KG1 (cell line): ENCODE measurements around the gene LAPTM5.

ENCODE experiments used
- DNase-seq: peaks from one replicate; lab custom pipeline; 2025; lab: John Stamatoyannopoulos, UW

The LAPTM5 gene

DNA sequence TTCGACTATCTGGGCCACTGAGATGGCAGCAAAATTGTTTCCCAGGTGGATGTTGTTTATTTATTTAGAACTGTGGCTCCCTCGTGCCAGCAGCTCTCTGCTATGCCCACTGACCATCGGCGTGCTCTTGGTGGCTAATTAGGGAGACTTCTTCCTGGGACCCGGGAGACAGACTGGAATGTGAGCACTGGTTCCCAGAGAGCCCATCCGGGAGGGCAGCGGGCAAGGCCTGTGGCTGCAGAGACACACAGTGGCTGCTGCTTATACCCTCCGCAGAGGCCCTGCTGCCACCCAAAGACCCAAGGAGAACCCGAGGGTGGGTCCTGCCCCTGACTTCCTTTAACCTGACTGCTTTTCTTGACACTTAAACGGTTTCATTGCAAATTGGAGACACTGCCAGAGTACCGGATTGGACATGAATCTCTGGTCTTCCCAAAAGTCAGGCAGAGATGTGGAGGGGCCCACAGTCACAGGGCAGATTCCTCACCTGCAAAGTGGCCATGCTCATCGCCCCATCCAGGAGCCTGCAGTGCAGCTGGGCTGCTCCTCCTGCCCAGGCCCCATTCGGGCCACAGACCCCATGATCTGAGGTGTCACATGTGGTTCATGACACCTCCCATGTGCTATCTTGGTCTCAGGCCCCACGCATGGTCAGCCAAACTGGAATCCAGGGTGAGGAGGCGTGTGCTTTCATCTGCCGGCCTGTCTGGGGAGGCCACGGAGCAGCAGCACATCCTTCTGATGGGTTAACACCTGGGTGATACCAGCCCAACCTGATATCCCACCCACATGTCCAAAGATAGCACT lies 28.5 kb downstream of the LAPTM5 start:
- no peak for DNase-seq

DNA sequence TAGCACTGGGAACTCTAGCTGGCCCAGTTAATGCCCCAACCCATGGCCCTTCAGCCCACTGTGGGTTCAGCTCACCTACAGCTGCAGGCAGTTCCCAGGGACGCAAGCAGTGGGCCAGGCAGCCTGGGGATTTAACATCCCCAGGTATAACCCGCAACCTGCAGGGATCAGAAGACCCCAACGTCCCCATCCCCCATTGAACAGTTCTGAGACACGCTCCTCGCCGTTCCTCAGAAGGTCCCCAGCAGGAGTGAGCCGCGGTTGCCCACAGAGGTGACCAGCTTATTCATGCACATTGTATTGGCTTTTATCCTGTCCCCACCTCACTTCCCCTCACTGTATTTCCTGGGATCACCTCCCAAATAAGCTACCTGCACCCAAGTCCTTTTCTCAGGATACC lies 29.2 kb downstream of the LAPTM5 start:
- DNase-seq, result no peak

DNA sequence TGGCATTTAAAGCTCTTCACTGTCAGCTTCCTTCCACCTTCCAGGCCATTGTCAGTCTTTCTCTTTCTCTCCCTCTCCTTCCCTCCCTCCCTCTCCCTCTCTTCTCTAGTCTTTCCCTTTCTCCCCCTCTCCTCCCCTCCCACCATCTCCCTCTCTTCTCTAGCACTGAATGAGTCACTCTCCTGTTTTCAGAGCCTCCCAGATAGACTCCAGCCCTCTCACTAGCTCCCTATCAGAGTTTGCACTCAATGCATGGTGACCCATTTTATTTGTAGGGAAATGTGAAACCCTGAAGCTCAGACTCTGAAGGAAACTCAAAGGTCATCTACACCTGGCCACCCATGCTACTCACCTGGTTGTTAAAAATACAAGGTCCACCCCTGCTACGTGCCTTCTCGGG lies 29.8 kb downstream of the LAPTM5 start:
- DNase-seq, result no peak

DNA sequence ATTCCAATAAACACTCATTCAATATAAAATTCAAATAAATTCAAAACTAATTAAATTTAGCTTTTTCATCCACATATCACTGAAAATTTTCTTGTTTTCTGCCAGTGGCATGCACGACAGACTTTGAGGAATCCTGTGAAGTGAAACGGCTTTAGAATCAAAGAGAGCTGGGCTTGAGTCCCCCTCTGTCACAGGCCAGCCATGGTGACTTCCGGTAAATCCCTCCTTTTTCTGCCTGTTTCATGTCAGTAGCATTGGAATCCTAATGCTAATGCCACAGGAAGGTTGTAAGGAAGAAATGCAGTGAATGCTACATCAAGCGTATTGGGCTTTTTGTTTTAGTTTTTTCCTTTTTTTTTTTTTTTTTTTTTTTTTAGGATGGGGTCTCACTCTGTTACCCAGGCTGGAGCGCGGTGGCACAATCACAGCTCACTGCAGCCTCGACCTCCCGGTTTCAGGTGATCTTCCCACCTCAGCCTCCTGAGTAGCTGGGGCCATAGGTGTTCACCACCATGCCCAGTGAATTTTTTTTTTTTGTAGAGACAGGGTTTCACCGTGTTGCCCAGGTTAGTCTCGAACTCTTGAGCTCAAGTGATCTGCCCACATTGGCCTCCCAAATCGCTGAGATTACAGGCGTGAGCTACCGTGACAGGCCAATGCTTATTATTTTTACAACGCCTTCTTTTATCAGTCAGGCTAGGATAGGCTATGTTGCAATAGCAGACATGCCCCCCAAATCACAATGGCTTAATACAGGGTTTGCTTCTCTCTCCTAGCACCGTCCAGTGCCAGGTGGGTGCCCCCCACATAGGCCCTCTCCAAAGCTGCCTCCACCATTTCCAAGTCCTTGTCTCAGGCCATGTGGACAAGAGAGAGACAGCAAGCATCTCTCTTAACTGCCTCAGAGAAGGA lies 30.5 kb downstream of the LAPTM5 start:
- no peak for DNase-seq

DNA sequence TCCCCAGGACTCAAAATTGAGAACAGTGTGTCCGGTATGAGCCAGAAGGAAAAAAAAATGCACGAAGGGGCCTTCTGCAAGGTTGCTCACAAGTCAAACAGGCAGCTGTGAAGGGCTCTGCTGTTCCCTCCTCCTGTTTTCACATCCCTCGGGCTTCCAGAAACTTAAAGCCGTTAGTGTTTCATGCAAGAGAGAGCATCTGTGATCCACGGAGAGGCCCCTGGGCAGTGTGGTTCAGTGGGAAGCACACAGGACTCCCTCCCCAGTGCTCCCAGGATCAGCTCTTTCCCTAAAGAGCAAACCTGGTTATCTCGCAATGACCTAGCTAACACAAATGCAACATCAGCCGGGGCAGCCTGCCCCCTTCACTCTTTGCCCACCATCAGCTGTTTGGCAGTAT lies 31.3 kb downstream of the LAPTM5 start:
- no peak for DNase-seq

DNA sequence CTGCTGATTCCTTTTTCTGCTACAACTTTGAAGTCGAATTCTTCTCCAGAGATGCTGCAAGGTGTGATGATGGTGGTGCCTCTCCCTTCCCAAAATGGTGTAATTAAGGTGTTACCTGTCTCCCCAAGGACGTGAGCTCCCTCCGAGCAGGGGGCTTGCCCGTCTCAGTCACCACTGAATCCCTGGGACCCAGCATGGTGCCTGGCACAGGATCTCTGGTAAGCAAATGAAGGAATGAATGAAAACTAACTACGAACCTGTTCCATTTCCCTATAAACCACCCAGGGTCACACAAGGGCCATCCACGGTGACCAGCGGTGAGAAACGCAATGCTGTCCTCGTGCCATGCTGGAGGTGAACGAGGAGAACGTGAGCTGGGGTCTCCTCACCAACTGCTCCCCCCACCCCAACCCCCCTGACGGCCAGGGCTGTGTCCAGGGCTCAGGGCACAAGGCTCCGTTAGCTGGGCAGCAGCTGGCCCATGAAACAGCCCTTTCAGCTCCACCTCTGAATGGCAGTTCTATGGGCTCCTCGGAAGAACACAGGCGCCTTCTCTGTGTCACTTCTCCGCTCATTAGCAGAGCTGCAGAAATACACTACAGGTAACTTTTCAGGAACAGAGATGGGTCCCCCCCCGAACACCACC lies 32.0 kb downstream of the LAPTM5 start:
- no peak for DNase-seq

DNA sequence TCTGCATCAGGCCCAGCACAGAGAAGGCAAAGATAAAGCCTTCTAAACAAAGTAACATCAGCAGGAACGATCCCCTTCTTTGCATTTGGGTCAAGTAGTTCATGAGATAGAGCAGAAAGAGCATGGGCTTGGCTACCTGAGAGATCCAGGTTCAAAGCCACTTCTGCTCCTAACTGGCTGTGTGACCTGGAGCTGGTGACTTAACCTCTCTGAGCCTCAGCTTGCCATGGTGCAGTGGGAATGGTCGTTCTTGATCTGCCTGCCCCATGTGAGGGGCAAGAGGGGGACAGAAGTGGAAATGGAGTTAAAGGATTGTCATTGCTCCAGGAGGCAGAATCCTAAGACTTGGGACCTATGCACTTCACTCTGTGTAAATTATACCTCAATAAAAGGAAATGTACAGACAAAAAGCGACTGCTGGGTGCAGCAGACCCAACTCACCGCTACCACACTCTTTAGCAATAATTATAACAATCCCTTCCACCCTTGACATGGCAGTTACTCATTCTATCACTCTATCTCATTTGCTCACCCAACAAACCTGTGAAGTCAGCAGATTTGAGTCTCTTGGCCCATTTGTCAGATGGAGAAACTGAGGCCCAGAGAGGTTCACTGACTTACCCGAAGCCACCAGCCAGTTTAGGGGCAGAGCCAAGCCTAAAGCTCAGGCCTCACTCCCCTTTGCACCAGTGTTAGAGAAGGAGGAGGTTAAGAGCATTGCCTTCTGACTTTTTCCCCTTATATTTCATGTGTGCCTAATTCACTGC lies 32.7 kb downstream of the LAPTM5 start:
- no peak for DNase-seq

DNA sequence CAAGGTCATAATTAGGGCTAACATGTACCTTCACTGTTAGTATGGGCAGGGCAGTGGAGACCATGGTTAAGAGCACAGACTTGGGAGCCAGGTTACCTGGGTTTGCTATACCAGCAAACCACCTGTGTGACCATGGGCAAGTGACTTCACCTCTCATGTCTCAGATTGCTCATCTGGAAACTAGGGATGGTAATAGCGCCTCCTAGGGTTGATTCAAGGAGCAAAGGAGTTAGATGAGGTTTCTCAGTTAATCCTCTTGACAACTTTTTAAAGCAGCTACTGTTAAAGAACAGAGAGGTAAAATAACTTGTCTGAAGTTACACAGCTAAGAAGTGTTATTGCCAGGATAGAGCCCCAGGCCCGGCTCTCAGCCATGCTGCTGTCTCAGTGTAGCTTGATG lies 33.4 kb downstream of the LAPTM5 start:
- DNase-seq, result no peak

DNA sequence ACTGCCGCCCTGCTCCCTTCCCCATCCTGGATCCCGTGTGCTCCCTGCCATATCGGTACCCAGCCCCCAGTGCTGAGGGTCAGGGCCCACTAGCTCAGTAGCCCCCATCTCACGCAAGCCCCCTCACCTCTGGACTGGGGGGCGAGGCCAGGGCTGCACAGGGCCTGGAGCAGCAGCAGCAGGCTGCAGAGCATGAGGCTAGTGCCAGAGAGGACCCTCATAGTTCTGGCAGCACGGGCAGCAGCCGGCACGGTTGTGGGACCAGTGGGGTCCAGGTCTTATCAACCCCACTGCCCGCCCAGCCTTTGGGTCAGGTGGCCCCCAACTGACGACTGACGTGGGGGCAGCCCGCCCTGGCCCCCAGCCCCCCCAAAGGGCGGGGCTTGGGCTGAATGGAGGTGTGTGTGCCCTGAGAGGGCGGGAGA lies 34.2 kb downstream of the LAPTM5 start, which contains the start of gene MATN1:
TSS of gene MATN1 (minus strand) at position 255 of the 425 bp plus-strand sequence. CDS start at position 221, 34 bp downstream.
- DNase-seq, result no peak

DNA sequence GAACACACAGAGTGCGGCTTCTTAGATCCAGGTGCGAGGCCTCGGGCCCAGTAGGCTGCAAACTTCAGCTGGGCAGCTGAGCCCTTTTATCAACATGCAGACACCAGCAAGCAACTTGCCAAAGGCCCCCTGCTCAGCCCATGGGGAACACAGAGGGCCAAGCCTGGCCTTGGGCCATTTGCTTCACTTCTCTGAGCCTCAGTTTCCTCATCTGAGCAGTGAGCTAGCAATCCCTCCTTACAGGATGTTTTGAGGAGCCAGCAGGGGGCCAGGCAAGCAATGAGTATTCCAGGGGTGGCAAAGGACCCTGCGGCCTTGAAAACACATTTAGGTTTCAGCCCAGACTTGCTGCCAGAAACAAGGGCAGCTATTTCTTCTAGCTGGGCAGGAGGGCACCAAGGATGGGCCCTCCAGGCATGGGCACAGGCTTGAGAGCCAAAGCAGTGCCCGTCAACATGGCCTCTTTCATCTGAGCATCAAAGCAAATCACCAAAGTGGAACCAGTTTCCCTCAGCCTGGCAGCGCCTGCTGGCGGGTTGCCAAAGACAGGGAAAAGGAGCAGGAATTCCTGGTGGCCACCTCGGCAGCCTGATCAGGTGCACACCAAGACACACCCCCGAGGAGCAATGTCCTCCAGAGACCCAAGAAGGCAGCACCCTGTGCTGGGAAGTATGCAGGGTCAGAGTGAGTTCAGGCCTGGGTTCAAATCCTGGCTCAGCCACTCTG lies 35.6 kb downstream of the LAPTM5 start:
- DNase-seq, result no peak

DNA sequence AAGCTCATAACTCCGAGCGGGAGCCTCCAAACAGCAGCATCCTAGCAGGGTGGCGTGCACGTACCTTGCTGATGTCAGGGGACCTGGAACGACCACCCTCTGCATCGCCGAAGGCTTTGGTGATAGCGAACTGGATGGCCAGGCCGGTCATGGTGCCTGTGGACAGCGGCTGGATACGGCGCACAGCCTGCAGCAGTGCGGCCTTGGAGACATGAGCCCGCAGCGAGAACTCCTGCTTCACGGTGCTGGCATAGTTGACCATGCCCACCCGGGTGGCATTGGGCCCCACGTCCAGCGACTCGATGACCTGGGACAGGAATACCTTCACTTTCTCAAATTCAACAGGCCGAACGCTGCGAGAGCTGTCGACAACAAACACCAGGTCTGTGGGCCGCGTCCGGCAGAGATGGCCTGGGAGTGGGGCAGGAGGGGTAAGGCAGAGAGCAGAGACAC lies 36.2 kb downstream of the LAPTM5 start:
- DNase-seq, result no peak

DNA sequence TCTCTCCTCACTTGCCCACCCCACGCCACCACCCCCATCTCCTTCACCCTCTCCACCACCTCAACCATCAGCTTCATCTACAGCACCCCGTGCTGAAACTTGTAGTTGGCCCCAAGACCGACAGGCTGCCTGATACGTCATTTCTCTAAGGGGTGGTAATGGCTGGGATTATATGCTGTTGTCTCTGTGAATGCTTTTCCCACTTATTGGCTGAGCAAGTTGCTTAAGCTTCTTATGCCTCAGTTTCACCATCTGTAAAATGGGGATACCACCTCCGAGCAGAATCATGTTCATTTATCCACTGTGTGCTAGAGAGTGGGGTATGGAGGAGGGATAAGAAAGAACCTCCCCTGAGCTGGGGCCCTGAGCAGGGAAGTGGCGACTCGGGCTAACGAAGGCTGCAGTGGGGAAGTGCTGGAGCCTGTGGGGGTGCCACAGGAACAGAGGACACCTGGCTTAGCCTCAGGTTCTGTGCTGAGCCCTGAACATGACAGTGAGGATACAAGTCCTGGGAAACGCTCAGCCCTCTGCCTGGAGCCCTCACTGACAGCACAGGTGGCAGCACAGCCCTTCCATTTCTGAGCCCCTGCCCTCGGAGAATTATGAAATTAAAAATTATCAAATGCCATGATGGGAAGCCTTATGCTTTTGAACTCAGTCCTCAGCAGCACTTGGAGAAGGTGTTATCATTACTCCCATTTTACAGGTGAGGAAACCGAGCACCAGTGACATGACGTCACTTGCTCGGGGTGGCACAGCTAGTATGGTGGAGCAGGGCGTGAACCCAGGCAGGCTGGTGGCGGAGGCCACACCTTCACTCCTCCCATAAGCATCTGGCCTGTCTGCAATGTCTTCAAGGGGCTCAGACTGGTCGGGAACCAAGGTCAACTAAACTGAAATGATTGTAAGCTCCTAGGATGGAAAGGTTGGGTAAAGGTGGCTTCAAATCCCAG lies 37.0 kb downstream of the LAPTM5 start:
- DNase-seq, result no peak

DNA sequence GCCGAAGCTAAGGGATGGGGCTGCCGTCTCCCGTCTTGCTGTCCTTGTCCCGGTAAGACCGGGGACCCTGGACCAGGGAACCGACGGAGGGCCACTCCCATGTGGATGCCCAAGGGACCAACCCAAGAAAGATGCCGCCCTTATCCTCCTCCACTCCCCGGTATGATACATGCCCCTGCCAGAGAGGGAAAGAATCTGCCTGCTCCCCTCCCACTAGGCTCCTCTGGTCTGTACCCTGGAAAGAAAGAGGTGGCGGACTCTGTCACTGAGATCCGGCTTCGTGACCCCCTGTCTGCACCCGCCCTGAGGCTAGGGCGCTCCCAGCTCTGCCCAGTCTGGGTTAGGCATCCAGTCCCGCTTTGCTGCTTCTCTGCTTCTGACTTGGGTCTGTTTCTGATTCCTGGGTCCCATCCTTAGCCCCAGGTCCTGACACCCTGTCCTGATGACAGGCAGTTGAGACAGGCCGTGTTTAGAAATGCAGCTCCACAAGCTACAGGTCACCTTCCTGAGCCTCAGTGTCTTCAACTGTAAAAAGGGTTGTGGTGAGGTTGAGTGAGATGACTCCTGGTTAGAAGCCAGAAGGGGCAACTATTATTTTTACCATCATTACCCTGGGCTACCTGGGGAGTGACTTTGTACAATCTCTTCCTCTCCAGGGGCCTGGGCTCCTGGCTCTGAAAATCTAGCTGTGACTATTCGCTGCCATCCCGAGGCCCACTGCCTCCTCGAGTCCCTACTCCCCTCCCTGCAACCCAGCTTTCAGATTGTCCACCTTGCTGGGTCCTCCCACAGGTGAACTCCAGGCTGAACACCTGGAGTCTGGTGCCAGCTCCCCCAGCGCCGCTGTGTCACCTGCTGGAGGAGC lies 37.9 kb downstream of the LAPTM5 start:
- DNase-seq, result no peak

DNA sequence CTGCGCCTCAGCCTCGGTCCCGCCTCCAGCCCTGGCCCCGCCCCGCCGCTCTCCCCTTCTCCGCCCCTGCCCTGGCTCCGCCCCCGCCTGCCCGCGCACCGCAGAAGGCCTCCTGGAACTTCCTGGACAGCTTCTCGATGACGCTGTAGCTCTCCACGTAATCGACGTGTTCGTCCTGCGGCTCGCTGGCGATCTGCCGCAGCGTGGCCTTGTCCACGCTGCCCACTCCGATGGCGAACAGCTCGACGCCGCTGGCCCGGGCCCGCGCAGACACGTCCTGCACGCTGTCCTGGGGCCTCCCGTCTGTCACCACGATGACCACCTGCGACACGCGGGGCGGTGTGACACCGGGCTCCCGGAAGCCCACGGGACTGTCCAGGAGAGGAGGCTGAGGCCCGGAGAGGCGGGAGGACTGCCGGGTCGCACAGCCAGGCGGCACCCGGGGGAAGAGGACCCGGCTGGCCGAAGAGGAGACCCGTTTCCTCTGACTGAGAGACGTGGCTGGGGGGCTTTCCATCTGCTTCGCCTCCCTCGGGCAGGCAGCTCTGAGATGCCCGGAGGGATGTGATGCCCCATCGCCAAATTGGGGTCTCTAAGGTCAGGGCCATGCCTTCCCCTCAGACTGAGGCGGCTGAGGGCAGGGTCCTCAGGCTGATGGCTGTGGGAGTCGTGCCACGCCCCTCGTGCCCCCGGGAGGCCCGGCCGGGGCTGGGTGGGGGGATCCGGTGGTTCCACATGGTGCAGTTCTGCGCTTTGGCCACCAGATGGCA lies 38.8 kb downstream of the LAPTM5 start:
- DNase-seq, result peak; percentile 92

DNA sequence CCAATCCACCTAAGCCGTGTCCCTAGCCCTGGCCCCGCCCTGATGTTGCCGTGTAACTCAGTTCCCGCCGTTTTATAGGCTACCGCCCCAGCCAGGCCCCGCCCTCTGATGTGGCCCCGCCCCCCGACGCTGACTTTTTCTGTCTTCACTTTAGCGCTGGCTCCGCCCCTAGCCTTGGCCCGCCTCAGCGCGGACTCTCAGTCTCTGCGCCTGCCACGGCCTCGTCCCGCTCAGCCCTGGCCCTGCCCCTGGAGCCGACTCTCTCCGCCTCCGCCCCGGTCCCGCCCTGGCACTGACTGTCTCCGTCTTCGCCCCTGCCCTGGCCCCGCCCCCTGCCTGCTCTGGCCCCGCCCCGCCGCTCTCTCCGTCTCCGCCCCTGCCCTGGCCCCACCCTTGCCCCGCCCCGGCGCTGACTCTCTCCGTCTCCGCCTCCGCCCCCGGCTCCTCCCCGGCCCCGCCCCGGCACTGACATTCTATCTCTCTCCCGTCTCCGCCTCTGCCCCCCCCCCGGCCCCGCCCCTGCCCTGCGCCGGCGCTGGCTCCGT lies 39.4 kb downstream of the LAPTM5 start:
- peak; percentile 92 for DNase-seq

DNA sequence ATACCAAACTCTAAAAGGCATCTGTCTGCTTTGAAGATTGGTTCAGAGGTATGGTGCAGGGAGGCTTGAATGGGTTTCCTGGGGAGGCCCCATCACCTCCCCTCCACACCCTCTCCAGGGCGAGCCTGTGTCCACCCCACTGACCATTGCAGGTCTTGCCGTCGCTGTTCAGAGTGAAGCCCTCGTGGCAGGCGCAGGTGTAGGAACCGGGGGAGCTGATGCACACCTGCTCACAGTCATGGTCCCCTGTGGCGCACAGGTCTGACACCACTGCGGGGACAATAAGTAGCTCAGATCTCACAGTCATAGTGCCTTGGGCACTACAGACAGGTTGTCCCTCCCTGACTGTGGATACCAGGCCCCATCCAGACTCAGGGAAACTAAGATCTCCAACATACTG lies 40.9 kb downstream of the LAPTM5 start:
- no peak for DNase-seq

DNA sequence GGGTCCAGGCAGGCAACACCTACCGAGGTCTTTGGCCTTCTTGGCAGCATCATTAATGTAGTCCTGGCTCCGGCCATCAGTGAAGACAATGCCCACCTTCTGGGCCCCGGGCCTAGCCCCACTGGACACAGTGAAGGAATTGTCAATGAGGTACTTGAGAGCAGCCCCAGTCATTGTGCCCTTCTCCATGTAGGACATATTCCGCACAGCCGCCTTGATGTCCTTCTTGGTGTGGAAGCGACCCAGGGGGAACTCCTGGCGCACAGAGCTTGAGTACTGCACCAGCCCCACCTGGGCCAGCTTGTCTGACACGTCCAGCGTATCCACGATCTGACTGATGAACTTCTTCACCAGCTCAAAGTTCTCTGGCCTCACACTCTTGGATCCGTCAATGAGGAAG lies 41.7 kb downstream of the LAPTM5 start:
- DNase-seq, result no peak

DNA sequence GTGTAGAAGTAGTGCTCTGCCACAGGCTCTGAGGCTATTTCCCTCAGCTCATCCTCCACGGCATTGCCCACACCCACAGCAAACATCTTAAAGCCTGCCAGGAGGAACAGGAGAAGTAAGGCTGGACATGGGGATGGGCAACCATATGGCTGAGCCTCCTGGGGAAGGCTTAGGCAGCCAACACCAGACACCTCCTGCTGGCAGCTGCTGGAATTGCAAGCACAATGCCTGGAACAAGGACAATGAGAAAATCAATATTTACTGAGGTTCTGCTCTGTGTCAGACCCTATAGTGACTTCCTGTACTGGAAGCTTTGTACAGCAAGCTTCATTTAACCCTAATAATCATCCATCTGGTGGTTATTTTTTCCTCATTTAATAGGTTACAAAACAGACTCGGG lies 42.4 kb downstream of the LAPTM5 start:
- no peak for DNase-seq
